ENCODE data around the gene AUP1. TPM values are rescaled to one million over a fixed set of nuclear protein-coding genes. Genes with fewer than 3 reads are reported as not detected.

The AUP1 gene
- 103 and 105 TPM in 2 replicates for total RNA-seq

DNA sequence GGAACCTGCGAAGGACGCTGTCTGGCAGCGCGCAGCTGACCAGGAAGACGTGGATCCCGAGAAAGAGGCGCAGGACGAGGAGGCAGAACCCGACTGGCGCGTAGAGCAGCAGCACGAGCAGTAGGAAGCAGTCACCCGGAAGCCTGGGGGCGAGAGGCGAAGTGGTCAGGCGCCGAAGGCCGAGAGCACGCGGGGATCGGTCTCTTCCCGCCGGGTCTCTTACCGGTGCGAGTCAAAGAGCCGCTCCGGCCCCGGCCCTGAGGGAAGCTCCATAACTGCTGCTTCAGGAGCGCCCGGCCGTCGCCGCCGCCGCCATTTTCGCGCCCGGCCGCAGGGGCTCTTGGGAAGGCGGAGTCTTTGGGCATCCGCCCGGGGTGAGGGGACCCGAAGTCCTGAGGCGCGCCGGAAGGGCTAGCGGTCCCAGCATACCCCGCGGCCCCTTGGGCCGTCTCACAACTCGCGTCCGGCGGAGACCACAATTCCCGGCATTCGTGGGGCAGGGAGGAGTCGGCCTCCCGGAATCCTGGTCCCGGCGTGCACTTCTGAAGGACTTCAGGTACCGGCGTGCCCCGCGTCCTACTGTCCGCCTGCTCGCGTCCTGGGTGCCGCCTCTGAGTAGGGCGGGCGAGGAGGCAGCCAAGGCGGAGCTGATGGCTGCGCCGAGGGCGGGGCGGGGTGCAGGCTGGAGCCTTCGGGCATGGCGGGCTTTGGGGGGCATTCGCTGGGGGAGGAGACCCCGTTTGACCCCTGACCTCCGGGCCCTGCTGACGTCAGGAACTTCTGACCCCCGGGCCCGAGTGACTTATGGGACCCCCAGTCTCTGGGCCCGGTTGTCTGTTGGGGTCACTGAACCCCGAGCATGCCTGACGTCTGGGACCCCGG lies at the start of gene AUP1, which contains the start of gene HTRA2:
TSS of gene AUP1 (minus strand) at position 350 of the 882 bp plus-strand sequence. CDS start at position 273, 77 bp downstream.
TSS of gene HTRA2 (plus strand) at position 577 of the 882 bp plus-strand sequence. CDS start at position 651, 74 bp downstream.

GRCh38 chr2:74553892-74554819 lies 24.6 kb upstream of the AUP1 start, which contains the start of the genes DOK1 and LOXL3:
TSS of gene DOK1 (plus strand) at chr2:74554720. CDS start at chr2:74554755, 35 bp downstream.
TSS of gene LOXL3 (minus strand) at chr2:74553942. CDS start at chr2:74552634, 1,308 bp downstream.

GRCh38 chr2:74525717-74526648 lies 3.5 kb downstream of the AUP1 start, which contains the start of gene DQX1:
TSS of gene DQX1 (minus strand) at chr2:74526231. CDS start at chr2:74525729, 502 bp downstream.

GRCh38 chr2:74514368-74515270 lies 14.9 kb downstream of the AUP1 start, which contains the start of gene TLX2:
TSS of gene TLX2 (plus strand) at chr2:74514450. CDS start at chr2:74514807, 357 bp downstream.

GRCh38 chr2:74507145-74507925 lies 22.2 kb downstream of the AUP1 start, which contains the start of gene PCGF1:
TSS of gene PCGF1 (minus strand) at chr2:74507695. CDS start at chr2:74507668, 27 bp downstream.

DNA sequence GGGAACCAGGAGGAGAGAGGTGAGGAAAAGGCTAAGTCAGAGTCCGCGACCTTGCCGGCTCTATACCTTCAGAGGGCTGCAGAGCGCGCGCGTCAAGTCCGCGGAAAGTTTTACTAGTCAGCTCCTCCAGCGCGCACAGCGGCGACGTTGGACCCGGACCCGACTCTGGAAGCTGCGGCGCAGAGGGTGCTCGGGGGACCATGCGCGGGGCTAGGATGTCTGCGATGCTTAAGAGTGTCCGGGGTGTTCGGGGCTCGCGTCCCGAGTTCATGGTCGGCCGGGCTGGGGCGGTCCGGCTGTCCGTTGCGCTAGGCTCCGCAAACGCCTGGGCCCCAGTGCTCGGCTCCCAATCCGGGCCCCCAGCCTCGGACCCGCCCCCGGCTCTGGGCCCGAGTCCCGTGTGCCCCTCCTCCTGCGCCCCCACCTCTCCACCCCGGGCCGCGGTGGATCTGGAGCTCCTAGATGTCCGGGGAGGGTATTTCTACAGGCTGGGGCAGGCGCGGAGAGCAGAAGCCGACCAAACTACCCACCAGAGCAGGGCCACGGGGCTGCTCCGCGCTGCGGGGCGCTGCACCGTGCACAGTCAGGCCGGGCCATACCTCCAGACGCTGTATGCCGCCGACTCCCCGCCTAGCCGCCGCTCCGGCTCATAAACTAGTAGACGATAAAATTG lies 30.1 kb downstream of the AUP1 start, which contains the start of gene LBX2:
TSS of gene LBX2 (minus strand) at position 337 of the 673 bp plus-strand sequence. CDS start at position 271, 66 bp downstream.

DNA sequence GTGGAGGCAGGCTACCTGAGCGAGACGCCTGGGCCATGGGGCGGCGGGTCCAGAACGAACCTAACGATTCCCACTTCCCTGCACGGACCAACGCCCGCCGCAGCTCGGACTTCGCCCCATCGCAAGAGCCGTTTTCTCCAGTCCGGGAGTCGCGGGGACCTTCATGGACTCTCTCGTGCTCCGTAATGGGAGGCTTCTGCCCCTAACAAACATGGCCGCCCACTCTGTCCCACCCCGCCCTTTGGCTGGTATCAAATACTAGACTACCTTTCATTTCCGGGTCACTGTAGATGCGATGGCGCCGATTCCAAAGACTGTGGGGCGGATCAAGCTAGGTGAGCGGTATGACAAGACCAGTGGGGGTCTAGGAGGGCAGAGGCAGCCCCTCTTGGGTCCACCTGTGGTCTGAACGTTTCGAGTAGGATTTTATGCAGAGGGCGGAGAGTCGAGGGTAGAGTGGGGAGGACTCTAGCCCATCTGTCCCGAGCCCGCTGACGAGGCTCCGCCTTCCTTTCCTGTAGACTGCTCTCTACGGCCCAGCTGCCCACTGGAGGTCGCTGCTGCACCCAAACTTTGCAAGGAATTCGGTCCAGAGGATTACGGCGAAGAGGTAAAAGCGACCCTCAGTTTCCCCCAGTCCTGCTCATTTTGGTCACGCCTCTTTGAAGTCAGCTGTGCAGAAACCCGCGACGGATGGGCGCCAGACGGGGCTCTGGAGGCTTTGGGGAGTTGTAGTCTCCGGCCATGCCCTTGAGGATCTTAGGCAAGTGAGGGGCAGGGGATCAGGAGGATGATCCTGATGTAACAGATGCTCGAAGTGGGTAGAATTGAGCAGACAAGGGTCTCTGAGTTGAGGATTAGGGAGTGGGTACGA lies 46.5 kb downstream of the AUP1 start, which contains the start of the genes CCDC142 and TTC31:
TSS of gene CCDC142 (minus strand) at position 198 of the 874 bp plus-strand sequence. CDS start at position 37, 161 bp downstream.
TSS of gene TTC31 (plus strand) at position 281 of the 874 bp plus-strand sequence. CDS start at position 296, 15 bp downstream.

Other genes starting within 250 kb of the AUP1 start
- under 0.01 and 1.5 TPM in 2 replicates for gene SLC4A5, start 186.3 kb downstream of the AUP1 start, total RNA-seq
- 108 and 112 TPM in 2 replicates for gene DCTN1, start 149.4 kb downstream of the AUP1 start, total RNA-seq
- gene C2orf81, start 108.1 kb downstream of the AUP1 start, total RNA-seq: 0.98 and 1.1 TPM in 2 replicates
- gene WDR54, start 108.0 kb downstream of the AUP1 start, total RNA-seq: 71.7 and 76.4 TPM in 2 replicates
- gene RTKN, start 87.8 kb downstream of the AUP1 start, total RNA-seq: 9.6 and 11.0 TPM in 2 replicates
- 11.4 and 11.5 TPM in 2 replicates for gene INO80B, start 74.6 kb downstream of the AUP1 start, total RNA-seq
- gene WBP1, start 71.3 kb downstream of the AUP1 start, total RNA-seq: 22.0 and 25.6 TPM in 2 replicates
- 31.2 and 48.1 TPM in 2 replicates for gene MOGS, start 64.3 kb downstream of the AUP1 start, total RNA-seq
- gene MRPL53, start 57.0 kb downstream of the AUP1 start, total RNA-seq: 19.9 and 30.9 TPM in 2 replicates
- 22.4 and 34.0 TPM in 2 replicates for gene CCDC142, start 46.7 kb downstream of the AUP1 start, total RNA-seq
- gene TTC31, start 46.6 kb downstream of the AUP1 start, total RNA-seq: 12.9 and 16.0 TPM in 2 replicates
- gene LBX2, start 30.1 kb downstream of the AUP1 start, total RNA-seq: 3.3 and 3.9 TPM in 2 replicates
- gene PCGF1, start 22.0 kb downstream of the AUP1 start, total RNA-seq: 16.2 and 22.4 TPM in 2 replicates
- gene TLX2, start 15.3 kb downstream of the AUP1 start, total RNA-seq: under 0.01 TPM in 1 of 2 replicates, not detected in the other
- not detected in 2 replicates for gene DQX1, start 3.5 kb downstream of the AUP1 start, total RNA-seq
- gene HTRA2, start 227 bp upstream of the AUP1 start, total RNA-seq: 48.5 and 52.8 TPM in 2 replicates
- gene LOXL3, start 24.2 kb upstream of the AUP1 start, total RNA-seq: 2.2 and 3.7 TPM in 2 replicates
- gene DOK1, start 25.0 kb upstream of the AUP1 start, total RNA-seq: 14.7 and 15.6 TPM in 2 replicates
- gene M1AP, start 118.6 kb upstream of the AUP1 start, total RNA-seq: not detected in 2 replicates
- gene SEMA4F, start 124.5 kb upstream of the AUP1 start, total RNA-seq: 2.9 and 3.3 TPM in 2 replicates

Data from subcutaneous preadipocyte (primary cell).